ENCODE results near the gene TMEM81.
A peak's percentile ranks its signal among the peaks of the same experiment; 100 is the strongest.

The TMEM81 gene

GRCh38 chr1:205072286-205072685, 12.0 kb downstream of the TMEM81 start:
- Mint-ChIP-seq H3K4me1 (no peaks in the 10 kb centered on the region), H3K27ac (no peak overlapping the region), H3K4me3 (no peak overlapping the region), H3K9me3 (no peaks in the 10 kb centered on the region), H3K36me3 (no peaks in the 10 kb centered on the region), H3K27me3 (no peaks in the 10 kb centered on the region)
- ATAC-seq (ENCODE audit: low read depth) = no peak
- DNase-seq (ENCODE audit: low spot score in 2 of 2) = no peak

DNA sequence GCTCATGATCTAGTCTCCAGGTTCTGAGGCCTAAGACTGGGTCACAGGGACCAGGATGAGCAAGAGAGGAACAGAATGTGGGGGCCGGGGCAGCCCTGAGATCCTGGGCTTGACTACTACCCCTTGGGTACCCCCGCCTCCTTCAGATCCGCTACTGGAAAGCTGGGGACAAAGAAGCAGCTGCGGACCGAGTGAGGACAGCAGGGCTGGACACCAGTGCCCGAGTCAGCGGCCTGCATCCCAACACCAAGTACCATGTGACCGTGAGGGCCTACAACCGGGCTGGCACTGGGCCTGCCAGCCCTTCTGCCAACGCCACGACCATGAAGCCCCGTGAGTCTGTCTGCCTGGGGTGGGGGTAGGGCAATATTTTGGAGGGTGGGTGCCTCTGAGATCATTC, 12.5 kb downstream of the TMEM81 start:
- no peak overlapping the region for H3K4me3 Mint-ChIP-seq
- H3K36me3 Mint-ChIP-seq = no peaks in the 10 kb centered on the region
- H3K27me3 Mint-ChIP-seq = no peaks in the 10 kb centered on the region
- no peak overlapping the region for H3K27ac Mint-ChIP-seq
- DNase-seq (ENCODE audit: low spot score in 2 of 2) (no peak), ATAC-seq (ENCODE audit: low read depth) (no peak)
- no peaks in the 10 kb centered on the region for H3K9me3 Mint-ChIP-seq
- H3K4me1 Mint-ChIP-seq = no peaks in the 10 kb centered on the region

GRCh38 chr1:205071028-205071409, 13.2 kb downstream of the TMEM81 start:
- Mint-ChIP-seq H3K27ac (no peak overlapping the region), H3K27me3 (peaks cover 2% of the 10 kb centered on the region), H3K4me1 (no peaks in the 10 kb centered on the region), H3K4me3 (no peak overlapping the region), H3K36me3 (no peaks in the 10 kb centered on the region), H3K9me3 (no peaks in the 10 kb centered on the region)
- ATAC-seq (ENCODE audit: low read depth) (no peak), DNase-seq (ENCODE audit: low spot score in 2 of 2) (no peak)

DNA sequence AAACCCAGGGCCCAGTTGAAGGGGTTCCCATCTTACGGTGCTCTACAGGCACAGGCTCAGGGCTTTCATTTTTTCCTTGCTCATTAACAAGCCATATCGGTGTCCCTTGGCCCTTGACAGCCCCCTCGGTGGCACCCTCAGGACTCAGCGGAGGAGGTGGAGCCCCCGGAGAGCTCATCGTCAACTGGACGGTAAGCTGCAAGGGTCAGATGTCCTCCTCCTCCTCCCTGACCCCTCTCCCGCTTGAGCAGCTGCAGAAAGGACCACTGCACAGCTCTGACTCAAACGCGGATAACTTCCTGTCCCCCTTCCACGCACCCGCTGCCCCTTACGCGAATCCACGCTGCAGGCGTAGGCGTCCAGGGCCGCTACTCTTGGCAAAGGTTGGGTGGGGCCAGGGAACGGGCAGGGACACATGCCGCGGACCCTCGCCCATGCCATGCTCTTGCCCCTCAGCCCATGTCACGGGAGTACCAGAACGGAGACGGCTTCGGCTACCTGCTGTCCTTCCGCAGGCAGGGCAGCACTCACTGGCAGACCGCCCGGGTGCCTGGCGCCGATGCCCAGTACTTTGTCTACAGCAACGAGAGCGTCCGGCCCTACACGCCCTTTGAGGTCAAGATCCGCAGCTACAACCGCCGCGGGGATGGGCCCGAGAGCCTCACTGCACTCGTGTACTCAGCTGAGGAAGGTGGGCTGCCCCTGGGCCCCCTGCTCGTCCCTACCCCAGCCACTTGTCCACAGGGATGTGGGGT, 14.7 kb downstream of the TMEM81 start:
- no peak overlapping the region for H3K27ac Mint-ChIP-seq
- no peak overlapping the region for H3K4me3 Mint-ChIP-seq
- H3K36me3 Mint-ChIP-seq = no peaks in the 10 kb centered on the region
- no peaks in the 10 kb centered on the region for H3K4me1 Mint-ChIP-seq
- H3K27me3 Mint-ChIP-seq = peaks cover 2% of the 10 kb centered on the region
- no peak for DNase-seq (ENCODE audit: low spot score in 2 of 2)
- no peaks in the 10 kb centered on the region for H3K9me3 Mint-ChIP-seq
- ATAC-seq (ENCODE audit: low read depth) = no peak

- Mint-ChIP-seq H3K36me3 (no peaks in the 10 kb centered on the region), H3K4me3 (no peak overlapping the region), H3K9me3 (no peaks in the 10 kb centered on the region), H3K27ac (no peak overlapping the region), H3K27me3 (peaks cover 2% of the 10 kb centered on the region), H3K4me1 (no peaks in the 10 kb centered on the region)
- no peak for DNase-seq (ENCODE audit: low spot score in 2 of 2)
- no peak for ATAC-seq (ENCODE audit: low read depth)
Measured at GRCh38 chr1:205068457-205069040, 15.7 kb downstream of the TMEM81 start.

DNA sequence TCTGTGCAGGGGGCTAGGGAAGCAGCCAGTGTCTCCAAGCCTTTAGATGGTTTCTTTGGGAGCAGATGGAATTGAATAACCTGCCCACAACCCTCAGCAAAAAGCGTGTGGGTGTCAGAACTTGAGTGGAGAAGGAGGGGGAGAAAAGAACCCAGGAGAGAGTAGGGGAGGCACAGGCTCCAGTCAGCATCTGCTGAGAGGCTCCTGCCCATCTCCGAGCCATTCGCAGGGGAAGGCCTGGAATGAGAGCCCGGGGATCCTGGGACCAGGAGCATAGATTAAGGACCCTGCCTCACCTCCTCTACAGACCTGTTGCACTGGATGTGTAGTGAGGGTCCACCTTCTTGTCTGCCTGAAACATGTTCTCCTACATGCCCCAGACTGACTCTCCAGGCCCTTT, 16.3 kb downstream of the TMEM81 start:
- Mint-ChIP-seq H3K4me1 (no peaks in the 10 kb centered on the region), H3K4me3 (no peak overlapping the region), H3K36me3 (no peaks in the 10 kb centered on the region), H3K27ac (no peak overlapping the region), H3K9me3 (no peaks in the 10 kb centered on the region), H3K27me3 (peaks cover 2% of the 10 kb centered on the region)
- no peak for ATAC-seq (ENCODE audit: low read depth)
- DNase-seq (ENCODE audit: low spot score in 2 of 2) = no peak

- Mint-ChIP-seq H3K4me3 (no peak overlapping the region), H3K36me3 (no peaks in the 10 kb centered on the region), H3K27ac (no peak overlapping the region), H3K9me3 (no peaks in the 10 kb centered on the region), H3K4me1 (no peaks in the 10 kb centered on the region), H3K27me3 (peaks cover 2% of the 10 kb centered on the region)
- no peak for ATAC-seq (ENCODE audit: low read depth)
- no peak for DNase-seq (ENCODE audit: low spot score in 2 of 2)
Measured at GRCh38 chr1:205067031-205067430, 17.2 kb downstream of the TMEM81 start.

DNA sequence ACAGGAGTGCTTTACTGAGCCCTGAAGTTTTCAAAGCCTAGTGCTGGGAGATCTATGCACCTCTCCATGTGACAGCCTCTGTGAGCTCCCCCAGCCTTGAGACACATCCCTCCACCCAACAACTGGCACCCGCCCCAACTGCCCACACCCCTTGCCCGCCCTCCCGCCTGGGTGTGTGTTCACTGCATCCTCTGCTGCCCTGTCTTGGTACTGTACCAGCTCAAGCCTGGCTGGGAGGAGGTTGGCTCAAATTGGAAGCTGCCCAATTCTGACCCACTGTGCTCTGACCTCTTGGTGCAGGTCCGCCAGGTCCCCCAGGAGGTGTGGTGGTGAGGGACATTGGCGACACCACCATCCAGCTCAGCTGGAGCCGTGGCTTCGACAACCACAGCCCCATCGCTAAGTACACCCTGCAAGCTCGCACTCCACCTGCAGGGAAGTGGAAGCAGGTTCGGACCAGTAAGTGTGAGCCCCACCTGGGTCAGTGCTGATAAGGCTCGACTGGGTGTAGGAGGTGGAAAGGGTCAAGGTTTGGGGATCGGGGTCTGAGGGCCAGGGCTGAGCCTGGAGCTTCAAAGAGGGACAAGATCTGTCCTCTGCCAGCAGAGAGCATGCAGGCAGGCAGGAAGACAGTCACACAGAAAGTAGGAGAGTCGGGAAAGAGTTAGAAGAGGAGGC, 18.0 kb downstream of the TMEM81 start:
- no peak for DNase-seq (ENCODE audit: low spot score in 2 of 2)
- no peaks in the 10 kb centered on the region for H3K36me3 Mint-ChIP-seq
- H3K4me1 Mint-ChIP-seq = peaks cover 2% of the 10 kb centered on the region
- H3K27ac Mint-ChIP-seq = no peak overlapping the region
- no peak overlapping the region for H3K4me3 Mint-ChIP-seq
- no peaks in the 10 kb centered on the region for H3K9me3 Mint-ChIP-seq
- peaks cover 2% of the 10 kb centered on the region for H3K27me3 Mint-ChIP-seq
- ATAC-seq (ENCODE audit: low read depth) = no peak

GRCh38 chr1:205065666-205066065, 18.6 kb downstream of the TMEM81 start:
- Mint-ChIP-seq H3K36me3 (no peaks in the 10 kb centered on the region), H3K27ac (no peak overlapping the region), H3K27me3 (peaks cover 2% of the 10 kb centered on the region), H3K9me3 (no peaks in the 10 kb centered on the region), H3K4me3 (no peak overlapping the region), H3K4me1 (peaks cover 2% of the 10 kb centered on the region)
- no peak for DNase-seq (ENCODE audit: low spot score in 2 of 2)
- ATAC-seq (ENCODE audit: low read depth) = no peak

DNA sequence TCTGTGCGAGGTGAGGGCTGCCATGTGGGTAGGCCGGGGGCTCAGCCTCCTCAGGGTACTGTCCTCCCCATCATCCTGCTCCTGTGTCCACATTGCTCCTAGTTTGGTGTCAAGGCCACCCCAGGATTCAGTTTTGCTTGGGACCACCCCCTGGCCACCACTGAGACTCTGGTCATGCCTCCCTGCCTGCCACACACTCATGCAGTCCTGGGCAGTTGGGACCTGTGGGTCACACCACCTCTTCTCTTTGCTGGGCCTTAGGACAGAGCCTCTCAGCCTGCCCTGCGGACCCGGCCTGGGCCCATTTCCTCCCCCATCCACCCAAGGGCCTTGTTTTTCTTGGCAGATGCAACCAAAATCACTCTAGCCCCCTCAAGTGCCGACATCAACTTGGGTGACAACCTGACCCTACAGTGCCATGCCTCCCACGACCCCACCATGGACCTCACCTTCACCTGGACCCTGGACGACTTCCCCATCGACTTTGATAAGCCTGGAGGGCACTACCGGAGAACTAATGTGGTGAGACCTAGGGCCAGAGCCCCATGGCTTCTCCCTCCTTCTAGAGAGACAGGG, 19.4 kb downstream of the TMEM81 start:
- H3K9me3 Mint-ChIP-seq = no peaks in the 10 kb centered on the region
- no peak overlapping the region for H3K27ac Mint-ChIP-seq
- no peak for ATAC-seq (ENCODE audit: low read depth)
- H3K4me3 Mint-ChIP-seq = no peak overlapping the region
- peaks cover 2% of the 10 kb centered on the region for H3K4me1 Mint-ChIP-seq
- no peak for DNase-seq (ENCODE audit: low spot score in 2 of 2)
- no peaks in the 10 kb centered on the region for H3K36me3 Mint-ChIP-seq
- peaks cover 2% of the 10 kb centered on the region for H3K27me3 Mint-ChIP-seq

DNA sequence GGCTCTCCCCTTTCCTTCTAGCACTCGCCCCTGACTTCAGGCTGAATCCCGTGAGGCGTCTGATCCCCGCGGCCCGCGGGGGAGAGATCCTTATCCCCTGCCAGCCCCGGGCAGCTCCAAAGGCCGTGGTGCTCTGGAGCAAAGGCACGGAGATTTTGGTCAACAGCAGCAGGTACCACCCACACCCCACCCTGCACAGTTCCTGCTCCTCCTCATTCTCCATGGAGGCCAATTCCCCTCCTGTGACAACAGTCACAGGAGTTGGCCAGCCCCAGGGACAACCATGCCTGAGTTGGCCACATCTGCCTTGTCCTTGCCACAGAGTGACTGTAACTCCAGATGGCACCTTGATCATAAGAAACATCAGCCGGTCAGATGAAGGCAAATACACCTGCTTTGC, 20.0 kb downstream of the TMEM81 start:
- DNase-seq (ENCODE audit: low spot score in 2 of 2) = no peak
- no peaks in the 10 kb centered on the region for H3K9me3 Mint-ChIP-seq
- peaks cover 2% of the 10 kb centered on the region for H3K4me1 Mint-ChIP-seq
- ATAC-seq (ENCODE audit: low read depth) = no peak
- no peak overlapping the region for H3K27ac Mint-ChIP-seq
- no peak overlapping the region for H3K4me3 Mint-ChIP-seq
- H3K27me3 Mint-ChIP-seq = peaks cover 2% of the 10 kb centered on the region
- no peaks in the 10 kb centered on the region for H3K36me3 Mint-ChIP-seq

DNA sequence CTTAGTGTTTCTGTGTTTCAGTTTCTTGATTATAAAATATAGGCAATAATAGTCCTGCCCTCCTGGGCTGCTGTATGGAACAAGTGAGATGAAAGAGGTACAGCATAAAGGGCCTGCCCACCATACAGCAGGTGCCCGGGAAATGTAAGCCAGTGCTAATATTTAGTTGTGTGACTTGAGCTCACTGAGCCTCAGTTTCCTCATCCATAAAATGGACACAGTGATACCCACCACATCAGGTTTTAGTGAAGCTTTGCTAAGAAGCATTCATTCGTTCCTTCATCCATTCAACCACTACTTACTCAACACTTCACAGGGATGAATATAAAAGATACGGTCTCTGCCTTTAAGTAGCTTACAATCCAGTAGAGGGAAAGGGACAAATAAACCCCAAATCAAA, 21.4 kb downstream of the TMEM81 start:
- DNase-seq (ENCODE audit: low spot score in 2 of 2) = no peak
- H3K27ac Mint-ChIP-seq = no peak overlapping the region
- peaks cover 2% of the 10 kb centered on the region for H3K27me3 Mint-ChIP-seq
- peaks cover 2% of the 10 kb centered on the region for H3K4me1 Mint-ChIP-seq
- no peaks in the 10 kb centered on the region for H3K36me3 Mint-ChIP-seq
- no peak overlapping the region for H3K4me3 Mint-ChIP-seq
- H3K9me3 Mint-ChIP-seq = no peaks in the 10 kb centered on the region
- no peak for ATAC-seq (ENCODE audit: low read depth)

DNA sequence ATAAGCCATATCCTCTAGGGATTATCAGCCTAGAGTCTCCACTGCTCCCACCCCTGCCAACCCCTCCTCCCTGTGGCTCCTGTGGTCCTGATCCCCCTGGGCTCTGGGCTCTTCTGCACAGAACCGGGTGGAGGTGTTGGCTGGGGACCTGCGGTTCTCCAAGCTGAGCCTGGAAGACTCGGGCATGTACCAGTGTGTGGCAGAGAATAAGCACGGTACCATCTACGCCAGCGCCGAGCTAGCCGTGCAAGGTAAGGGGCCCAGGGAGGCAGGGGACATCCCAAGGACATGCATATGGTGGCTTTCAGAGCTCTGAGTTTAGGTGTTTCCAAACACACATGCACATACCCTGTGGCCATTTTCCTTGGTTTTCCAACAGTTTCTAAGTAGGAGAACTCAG, 21.9 kb downstream of the TMEM81 start:
- H3K9me3 Mint-ChIP-seq = no peaks in the 10 kb centered on the region
- H3K4me1 Mint-ChIP-seq = peaks cover 2% of the 10 kb centered on the region
- peaks cover 2% of the 10 kb centered on the region for H3K27me3 Mint-ChIP-seq
- ATAC-seq (ENCODE audit: low read depth) (no peak), DNase-seq (ENCODE audit: low spot score in 2 of 2) (no peak)
- H3K36me3 Mint-ChIP-seq = no peaks in the 10 kb centered on the region
- H3K27ac Mint-ChIP-seq = no peak overlapping the region
- H3K4me3 Mint-ChIP-seq = no peak overlapping the region

- H3K9me3 Mint-ChIP-seq = no peaks in the 10 kb centered on the region
Measured at GRCh38 chr1:205061665-205062069, 22.6 kb downstream of the TMEM81 start.

More at GRCh38 chr1:205061665-205062069, 22.6 kb downstream of the TMEM81 start:
- ATAC-seq (ENCODE audit: low read depth) = peak; percentile 81
- H3K36me3 Mint-ChIP-seq = no peaks in the 10 kb centered on the region
- peaks cover 4% of the 10 kb centered on the region for H3K27me3 Mint-ChIP-seq
- peak overlapping the region; percentile 15 for H3K4me3 Mint-ChIP-seq
- no peak overlapping the region for H3K27ac Mint-ChIP-seq
- H3K4me1 Mint-ChIP-seq = peaks cover 2% of the 10 kb centered on the region
- peak; percentile 65 to 78 for DNase-seq (ENCODE audit: low spot score in 2 of 2)

Data from memory B cell (primary cell).